GM19035 (cell line): ENCODE data around the gene IPO13.
A peak's percentile ranks its signal among the peaks of the same experiment; 100 is the strongest.

Experiments used
- ATAC-seq: cut with Tn5 transposase; IDR thresholded peaks from one replicate; pipeline ENCODE4 v1.9.1; 2021; ENCODE audit not compliant: unreplicated experiment

IPO13 gene

DNA sequence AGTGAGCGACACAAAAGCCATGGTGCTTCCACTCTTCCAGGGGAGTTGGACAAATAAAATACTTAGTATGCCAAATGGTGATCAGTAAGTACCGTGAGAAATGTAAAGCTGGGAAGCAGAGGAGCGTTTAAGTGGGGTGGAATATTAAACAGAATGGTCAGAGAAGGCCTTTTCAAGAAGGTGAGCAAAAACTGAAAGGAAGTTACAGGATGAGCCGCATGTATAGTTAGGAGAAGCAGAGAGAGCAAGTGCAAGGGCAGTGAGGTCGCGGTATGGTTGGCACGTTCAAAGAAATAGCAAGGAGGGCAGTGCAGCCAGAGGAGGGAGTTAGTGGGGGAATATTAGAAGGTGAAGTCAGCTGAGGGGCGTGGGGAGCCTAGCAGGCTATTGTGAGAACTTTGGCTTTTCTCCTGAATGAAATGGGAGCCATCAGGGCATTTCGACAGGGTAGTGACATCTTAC is 27.3 kb downstream of the IPO13 start:
- no peak for ATAC-seq

DNA sequence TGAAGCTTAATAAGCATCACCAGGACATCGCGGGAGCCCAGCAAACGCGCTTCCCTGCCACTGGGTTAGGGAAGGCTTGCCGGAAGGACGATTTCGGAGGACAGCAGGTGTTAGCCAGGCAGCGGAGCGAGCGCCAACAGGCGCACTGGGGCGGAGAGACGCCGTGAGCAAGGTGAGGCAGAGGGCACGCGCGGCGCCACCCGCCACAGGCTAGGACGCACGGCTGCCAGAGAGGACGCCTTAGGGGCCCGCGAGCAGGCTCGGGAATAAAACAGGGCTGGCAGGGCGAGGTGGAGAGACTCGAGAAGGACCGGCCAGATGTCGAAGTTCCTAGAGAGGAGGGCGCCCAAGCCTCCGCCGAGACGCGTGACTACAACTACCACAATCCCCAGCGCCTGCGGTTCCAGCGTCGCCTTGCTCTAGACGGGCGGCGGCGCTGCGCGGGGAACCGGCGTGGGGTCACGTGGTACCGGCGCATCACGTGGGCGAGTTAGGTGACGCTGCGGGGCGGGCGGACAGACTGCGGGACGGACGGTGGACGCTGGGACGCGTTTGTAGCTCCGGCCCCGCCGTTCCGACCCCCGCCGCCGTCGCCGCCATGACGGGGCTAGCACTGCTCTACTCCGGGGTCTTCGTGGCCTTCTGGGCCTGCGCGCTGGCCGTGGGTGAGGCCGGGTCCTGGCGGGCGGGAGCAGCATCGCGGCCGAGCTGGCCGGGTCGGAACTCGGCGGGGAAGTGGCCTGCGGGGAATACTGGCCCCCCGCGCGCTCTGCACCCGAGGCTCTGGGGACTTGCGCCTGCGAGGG is 27.9 kb downstream of the IPO13 start, which contains the start of gene ATP6V0B:
TSS of gene ATP6V0B (plus strand) at position 518 of the 806 bp plus-strand sequence. CDS start at position 599, 81 bp downstream.
- peak; percentile 71 for ATAC-seq

DNA sequence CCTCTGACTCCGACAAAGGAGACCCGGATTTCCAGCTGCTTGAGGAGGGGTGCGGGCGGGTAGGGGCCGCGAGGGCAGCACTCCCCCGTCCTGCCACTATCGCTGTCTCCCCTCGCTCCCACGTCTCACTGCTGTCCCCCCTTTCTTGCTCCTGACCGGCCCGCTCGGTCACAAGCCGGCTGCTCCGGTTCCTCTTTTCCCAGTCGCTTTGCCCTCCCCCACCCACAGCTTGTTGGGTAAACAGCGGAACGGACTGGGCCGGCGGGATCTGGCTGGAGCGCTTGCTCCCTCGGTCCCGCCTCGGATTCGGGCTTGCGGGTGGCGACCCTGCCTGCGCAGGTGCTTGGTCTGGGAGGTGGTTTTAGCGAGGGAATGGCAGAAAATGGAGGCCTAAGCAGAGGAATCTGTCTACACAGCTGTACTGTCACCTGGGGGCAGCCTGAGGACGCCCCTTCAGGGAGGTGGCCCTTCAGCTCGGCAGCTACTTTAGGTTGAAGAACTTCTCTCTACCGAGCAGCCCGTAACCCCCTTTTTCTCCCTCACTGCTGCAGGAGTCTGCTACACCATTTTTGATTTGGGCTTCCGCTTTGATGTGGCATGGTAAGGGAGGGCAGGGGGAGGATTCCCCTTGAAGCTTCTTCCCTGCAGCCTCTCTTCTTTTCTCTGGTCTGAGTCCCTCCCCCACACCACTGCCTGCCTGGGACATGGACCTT is 28.7 kb downstream of the IPO13 start:
- ATAC-seq, result peak; percentile 1

DNA sequence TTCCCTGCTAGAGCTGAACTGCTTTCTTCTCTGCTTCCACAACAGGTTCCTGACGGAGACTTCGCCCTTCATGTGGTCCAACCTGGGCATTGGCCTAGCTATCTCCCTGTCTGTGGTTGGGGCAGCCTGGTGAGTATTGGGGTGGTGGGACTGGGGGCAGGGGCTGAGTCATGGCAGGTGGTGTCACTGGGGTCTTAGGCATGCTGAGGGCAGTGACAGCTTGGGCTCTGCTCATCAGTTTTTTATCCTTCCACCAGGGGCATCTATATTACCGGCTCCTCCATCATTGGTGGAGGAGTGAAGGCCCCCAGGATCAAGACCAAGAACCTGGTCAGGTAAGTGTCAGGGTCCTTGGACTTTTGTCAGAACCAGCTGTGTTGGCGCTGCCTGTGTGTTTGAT is 29.3 kb downstream of the IPO13 start:
- ATAC-seq, result no peak

DNA sequence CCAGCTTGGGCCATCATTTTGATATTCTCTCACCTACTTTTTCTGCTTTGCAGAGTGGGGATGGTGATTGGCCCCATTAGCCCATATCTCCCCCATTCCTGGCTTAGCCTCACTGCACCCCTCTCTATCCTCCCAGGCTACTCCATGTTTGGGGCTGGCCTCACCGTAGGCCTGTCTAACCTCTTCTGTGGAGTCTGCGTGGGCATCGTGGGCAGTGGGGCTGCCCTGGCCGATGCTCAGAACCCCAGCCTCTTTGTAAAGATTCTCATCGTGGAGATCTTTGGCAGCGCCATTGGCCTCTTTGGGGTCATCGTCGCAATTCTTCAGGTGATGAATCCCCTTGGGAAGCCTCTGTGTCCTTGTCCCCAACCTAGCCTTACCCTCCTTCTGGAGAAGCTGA is 30.1 kb downstream of the IPO13 start:
- ATAC-seq, result no peak

DNA sequence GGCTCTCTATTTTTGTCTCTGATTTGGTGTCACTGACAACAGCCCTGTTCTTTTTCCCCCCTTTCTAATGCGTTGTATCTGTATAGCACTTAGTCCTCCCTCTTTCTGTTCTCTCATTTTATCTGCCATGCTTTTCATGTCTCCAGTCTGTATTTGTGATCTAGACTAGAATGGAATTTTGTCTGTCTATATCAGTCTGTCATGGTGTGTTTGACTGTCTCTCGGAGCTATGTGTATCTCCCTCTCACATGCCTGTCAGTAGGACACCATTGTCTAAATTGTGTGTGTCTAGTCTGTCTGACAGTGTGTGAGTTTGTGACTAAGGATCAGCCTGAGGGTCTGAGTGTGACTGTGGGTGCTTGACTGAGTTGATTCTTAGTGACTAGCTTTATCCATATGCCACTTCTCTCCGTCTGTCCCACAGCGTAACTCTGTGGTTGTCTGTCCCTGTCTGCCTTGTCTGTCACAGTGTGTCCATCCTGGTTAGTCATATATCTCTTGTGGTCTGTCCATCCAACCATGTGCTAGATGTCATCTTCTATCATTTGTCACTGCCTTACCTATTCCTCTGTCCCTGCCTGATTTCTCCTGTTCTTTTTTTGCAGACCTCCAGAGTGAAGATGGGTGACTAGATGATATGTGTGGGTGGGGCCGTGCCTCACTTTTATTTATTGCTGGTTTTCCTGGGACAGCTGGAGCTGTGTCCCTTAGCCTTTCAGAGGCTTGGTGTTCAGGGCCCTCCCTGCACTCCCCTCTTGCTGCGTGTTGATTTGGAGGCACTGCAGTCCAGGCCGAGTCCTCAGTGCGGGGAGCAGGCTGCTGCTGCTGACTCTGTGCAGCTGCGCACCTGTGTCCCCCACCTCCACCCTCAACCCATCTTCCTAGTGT is 30.9 kb downstream of the IPO13 start:
- ATAC-seq, result no peak

DNA sequence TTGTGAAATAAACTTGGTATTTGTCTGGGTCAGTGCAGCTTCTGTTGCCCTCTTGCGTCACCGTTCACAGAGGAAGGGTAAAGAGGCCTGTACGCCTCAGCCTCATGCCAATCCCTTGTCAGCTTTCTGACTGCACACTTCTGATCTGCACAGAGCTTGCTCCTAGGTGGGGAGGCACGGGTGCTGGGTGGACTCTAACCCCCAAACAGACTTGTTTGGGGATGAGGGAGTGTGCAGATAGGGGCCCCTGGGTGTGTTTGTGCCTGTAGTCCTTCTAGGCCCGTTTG is 31.5 kb downstream of the IPO13 start:
- ATAC-seq, result no peak

DNA sequence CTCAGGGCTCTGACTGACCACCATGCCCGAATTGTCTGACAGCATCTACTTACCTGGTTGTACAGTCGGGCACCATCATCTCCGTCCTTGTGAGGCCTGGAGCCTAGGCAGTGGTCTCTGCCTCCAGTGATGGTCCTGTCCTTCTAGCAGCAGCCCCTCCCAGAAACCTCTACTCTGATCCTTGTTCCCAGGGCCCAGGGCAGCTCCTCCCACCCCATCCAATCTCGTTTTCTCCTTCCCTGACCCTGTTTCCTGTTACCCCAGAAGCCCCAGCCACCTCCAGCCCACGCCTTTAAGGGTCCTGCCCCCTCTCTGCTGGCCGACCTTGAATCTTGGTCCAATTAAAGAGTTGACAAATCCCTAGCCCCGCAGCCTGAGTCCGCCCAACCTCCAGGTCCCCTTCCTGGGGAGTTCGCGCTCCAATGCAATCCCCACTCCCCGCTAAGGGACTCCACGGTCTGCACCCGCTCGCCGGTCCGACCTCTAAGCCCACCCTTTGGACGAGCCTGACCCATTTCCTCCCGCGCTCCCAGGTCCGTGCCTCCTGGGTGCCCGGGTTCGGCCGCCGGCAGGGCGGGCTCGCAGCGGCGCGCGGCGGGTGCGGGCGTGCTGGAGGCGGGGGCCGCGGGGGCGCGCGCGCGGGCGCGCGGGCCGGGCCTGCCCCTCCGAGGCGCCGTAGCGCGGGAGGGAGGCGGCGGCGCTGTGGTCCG is 32.0 kb downstream of the IPO13 start, which contains the start of gene B4GALT2:
TSS of gene B4GALT2 (plus strand) at position 660 of the 710 bp plus-strand sequence. CDS start 1,951 bp downstream, outside the sequence.
- ATAC-seq, result no peak

DNA sequence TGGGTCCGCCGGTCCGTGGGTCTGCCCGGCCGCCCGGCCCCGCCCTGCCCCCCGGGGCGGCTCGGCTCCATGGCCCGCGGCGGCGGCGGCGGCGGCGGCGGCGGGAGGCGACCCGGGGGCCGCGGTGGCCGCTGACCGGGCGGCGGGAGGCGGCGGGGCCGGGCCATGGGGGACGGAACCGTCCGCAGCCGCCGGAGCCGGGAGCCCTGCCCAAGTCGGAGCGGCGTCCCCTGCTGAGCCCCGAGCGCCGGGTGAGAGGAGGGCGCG is 32.4 kb downstream of the IPO13 start:
- no peak for ATAC-seq

DNA sequence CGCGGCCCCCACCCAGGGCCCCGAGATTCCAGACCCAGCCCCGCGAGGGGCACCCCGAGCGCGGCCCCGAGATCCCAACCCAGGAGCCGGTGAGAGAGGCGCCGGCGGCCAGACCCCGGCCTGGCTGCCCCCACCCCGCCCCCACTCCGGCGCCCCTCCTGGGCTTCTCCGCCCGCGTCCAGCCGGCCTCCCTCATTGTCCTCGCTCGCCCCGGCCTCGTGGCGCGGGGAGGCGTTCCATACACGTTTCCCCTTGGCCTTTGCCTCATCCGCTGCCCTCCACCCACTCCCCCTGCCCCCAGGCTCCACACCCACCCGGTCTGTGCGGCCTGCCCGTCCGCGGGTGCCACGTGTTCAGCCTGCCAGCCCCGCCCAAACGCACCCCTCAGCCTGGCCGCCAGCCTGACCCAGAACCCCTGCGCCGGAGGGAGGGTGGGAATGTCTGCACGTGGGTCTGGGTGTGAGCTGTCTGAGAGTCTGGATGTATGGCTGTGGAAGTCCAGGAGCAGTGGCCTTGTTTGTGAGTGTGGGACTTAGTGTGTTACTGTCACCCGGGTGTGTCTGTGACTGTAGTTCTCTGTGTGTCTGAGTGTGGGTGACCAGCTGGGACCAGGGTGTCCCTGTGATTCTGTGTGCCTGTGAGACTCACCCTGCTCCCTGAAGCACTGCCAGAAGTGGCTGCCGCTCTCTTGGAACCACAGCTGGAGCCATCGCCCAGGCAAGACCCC is 32.9 kb downstream of the IPO13 start:
- ATAC-seq, result no peak

DNA sequence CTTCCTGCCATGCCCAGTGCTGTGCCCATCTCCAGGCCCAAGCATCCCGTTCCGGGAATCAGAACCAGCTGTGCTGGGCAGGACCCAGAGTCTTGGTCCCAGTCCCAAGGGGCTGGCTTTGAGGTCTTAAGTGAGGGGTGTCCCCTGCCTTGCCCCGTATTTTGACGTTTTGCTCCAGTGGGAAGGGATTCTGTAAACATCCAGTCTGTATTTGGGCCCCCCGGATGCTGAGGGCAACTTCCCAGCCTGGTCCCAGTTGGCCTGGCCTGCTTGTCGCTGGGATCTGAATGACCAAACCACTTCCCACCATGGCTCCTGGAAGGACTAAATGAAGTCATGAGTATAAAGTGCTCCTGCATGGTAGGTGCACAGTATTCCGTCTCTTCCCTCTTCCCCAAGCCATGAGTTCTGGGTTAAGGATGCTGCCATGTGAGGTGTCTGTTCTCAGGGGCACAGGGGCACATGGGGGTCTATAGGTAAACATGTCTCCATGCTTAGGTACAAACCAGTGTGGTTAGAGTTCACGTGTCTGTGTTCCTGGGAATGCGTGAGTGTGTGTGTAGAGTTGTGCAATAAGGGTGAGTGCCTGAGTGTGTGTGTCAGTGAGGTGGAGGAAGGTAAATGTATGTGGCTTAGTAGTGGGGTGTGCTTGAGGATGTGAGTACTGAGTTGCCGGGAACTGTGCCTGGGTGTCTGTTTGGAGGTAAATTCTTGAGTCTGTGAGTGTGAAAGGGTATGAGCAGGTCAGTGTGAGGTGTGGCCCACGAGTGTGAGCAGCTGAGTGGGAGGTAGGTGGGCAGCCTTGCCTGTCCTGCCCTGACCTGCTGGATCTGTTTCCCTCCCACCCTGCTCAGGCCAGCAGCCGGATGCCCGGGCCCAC is 33.7 kb downstream of the IPO13 start:
- no peak for ATAC-seq

DNA sequence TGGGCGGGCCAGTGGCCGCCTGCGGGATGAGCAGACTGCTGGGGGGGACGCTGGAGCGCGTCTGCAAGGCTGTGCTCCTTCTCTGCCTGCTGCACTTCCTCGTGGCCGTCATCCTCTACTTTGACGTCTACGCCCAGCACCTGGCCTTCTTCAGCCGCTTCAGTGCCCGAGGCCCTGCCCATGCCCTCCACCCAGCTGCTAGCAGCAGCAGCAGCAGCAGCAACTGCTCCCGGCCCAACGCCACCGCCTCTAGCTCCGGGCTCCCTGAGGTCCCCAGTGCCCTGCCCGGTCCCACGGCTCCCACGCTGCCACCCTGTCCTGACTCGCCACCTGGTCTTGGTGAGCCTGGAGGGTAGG is 34.4 kb downstream of the IPO13 start:
- no peak for ATAC-seq

DNA sequence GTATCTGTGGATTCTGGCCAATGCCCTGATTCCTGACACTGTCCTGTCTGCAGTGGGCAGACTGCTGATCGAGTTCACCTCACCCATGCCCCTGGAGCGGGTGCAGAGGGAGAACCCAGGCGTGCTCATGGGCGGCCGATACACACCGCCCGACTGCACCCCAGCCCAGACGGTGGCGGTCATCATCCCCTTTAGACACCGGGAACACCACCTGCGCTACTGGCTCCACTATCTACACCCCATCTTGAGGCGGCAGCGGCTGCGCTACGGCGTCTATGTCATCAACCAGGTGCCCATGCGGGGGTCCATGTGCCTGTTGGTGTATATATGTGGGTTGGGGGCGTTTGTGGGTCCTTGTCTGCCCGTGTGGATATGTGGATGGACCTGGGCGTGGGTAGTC is 34.9 kb downstream of the IPO13 start:
- no peak for ATAC-seq

DNA sequence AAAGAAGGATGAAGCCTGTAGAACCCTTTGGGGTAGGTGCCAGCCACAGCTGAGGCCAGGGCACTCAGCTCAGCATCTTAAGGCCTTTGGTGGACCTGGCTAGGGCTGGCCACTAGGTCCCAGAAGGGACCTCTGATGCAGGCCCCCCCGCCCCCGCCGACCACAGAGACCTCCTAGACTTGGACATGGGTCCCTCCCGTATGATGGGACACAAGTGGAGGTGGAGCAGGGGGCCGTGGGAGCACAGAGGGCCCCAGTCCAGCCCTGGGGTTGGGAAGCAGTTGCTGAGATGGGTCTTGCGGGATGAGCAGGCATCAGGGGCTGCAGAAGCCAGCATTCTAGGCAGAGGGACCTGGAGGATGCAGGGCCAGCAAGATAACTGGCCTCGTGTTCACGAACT is 35.5 kb downstream of the IPO13 start:
- ATAC-seq, result no peak

DNA sequence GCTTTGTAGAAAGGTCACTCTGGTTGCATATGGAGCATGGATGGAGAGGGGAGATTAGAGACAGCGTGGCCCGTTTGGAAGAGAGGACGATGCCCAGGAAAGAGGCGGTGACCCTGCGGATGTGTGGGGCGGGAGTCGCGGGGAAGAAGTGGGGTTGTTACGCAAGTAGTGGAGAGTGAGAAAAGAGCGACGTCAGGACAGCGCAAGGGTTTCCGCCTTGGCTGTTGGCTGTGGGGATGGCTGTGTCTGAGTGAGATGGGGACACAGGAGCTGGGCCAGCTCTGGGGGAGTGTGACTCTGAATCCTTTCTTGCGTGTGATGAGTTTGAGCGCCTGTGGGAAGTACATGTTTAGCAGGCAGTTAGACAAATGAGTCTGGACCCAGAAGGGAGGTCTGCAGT is 36.1 kb downstream of the IPO13 start:
- ATAC-seq, result no peak

DNA sequence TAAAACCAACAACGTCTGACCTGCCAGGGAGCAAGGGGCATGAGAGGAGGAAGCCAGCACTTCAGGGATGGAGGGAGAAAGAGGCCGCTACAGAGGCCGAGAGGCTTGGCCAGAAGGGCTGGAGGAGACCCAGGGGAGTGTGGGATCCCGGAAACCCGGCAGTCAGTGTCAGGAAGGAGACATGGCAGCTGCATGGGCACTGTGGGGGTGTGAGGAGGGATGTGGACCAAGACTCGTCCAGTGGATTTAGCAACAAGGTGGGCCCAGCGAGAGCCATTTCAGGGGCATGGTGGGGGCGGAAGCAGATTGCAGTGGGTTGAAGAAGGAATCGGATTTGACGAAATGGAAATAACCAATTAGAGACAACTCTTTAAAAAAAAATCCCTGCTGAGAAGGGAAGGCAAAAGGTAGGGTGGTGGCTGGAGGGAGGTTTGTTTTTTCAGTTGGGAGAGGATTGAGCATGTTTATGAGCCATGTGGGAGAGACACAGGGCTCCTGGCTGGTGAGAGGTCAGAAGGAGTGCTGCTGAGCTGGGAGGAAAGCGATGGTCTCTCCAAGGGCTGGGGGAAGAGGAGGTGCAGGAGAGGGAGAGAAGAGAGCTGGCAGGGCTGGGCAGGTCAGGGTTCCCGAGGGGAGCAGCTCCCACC is 36.6 kb downstream of the IPO13 start:
- no peak for ATAC-seq

DNA sequence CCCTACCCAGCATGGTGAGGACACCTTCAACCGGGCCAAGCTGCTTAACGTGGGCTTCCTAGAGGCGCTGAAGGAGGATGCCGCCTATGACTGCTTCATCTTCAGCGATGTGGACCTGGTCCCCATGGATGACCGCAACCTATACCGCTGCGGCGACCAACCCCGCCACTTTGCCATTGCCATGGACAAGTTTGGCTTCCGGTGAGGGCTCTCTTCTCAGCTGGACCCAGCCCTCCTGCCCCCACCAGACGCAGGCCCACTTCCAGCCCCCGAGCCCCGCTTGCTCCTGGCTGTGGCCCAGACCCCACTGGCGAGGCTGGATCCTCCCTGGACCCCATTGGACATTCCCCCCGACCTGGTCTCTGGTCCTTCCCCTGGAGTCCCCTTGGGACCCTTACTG is 38.1 kb downstream of the IPO13 start:
- ATAC-seq, result no peak

DNA sequence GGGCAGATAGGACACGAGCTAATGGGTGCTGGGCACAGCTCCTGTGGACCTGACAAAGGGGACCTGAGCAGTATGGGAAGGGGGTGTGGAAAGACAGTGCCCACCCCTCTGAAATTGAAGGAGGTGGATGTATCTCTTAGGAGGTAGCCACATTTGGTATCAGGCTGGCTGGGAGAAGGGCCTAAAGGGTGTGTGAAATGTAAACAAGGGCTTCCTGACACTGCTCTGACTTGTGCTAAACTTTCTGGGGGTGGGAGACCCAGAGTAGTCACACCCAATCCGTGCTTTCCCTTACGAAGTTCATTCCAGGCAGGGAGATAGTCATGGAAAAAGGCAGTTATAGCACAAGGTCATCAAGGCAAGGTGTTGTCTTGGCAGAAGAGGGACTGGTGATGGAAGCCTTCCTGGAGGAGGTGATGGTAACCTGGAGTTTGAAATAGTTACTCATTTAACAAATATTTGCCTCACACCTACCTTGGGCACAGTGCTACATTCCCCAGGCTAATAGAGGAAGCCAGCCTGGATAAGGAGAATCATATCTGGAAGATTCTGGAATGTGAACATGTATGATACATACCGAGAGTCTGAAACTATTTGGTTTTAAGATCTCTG is 39.3 kb downstream of the IPO13 start:
- no peak for ATAC-seq

DNA sequence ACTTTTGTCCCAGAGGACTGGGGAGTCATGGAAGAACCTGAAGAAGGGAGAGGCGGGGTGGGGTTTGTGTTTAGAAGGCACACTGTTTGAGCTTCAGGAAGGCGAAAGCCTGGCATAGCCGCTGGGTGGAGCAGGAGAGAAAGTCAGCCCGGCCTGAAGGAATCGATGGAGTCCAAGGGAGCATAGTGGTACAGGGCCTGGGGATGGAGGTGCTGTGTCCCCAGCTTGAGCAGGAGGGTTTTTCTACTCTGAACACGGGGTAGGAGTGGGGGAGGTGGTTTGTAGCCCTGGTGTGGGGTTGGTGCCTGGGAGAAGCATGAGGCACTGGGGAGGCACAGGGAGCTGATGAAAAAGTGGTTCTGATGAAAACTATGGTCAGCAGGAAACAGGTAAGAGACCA is 40.0 kb downstream of the IPO13 start:
- ATAC-seq, result no peak
